OCI-LY7 (cell line): ENCODE data around the gene DENND6B. TPM values are rescaled to one million over a fixed set of nuclear protein-coding genes. Genes with fewer than 3 reads are reported as not detected.

ENCODE experiments used
- BruUV-seq: library from RNA; stranded (reverse); fragments of 400-500 nt; replicated peaks from 2 replicates; lab custom pipeline; 2021; lab: Mats Ljungman, UMichigan
- CTCF ChIA-PET: fragments of 300-600 bp; sonication (Branson Sonifier 250); formaldehyde crosslinking; loops from one replicate; lab custom pipeline; 2022; ENCODE audit warnings: antibody characterized with exemption; ENCODE audit not compliant: unreplicated experiment; lab: Charles Lee
- POLR2A ChIA-PET: fragments of 300-600 bp; sonication (Branson Sonifier 250); formaldehyde crosslinking; loops from one replicate; lab custom pipeline; 2022; ENCODE audit warnings: antibody characterized with exemption; lab: Charles Lee
- DNase-seq: peaks from one replicate; pipeline ENCODE4 v3.0.0-alpha.2; 2015; ENCODE audit warnings: low spot score
- H2AFZ ChIP-seq: fragments of 200-600 bp; sonication (generic), shearing (Covaris generic); 2 replicates; pipeline ENCODE4 v1.6.1; 2014; ENCODE audit warnings: mild to moderate bottlenecking, antibody characterized with exemption, low read length, moderate library complexity
- H3K27ac ChIP-seq: fragments of 200-600 bp; sonication (generic); 2 replicates; pipeline ENCODE4 v1.5.1; 2014; ENCODE audit warnings: mixed run types, low read depth, mild to moderate bottlenecking, moderate library complexity, low read length, inconsistent platforms; ENCODE audit not compliant: poor library complexity, severe bottlenecking
- H3K36me3 ChIP-seq: fragments of 200-600 bp; sonication (generic); 2 replicates; pipeline ENCODE4 v1.6.1; 2014; ENCODE audit warnings: mild to moderate bottlenecking, antibody characterized with exemption, low read length, moderate library complexity, mixed read lengths; ENCODE audit not compliant: insufficient read depth
- H3K4me1 ChIP-seq: fragments of 200-600 bp; sonication (generic); 2 replicates; pipeline ENCODE4 v1.5.1; 2014; ENCODE audit warnings: mild to moderate bottlenecking, low read length; ENCODE audit not compliant: insufficient read depth, poor library complexity, severe bottlenecking
- H3K4me2 ChIP-seq: fragments of 200-600 bp; sonication (generic); 2 replicates; pipeline ENCODE4 v1.6.1; 2014; ENCODE audit warnings: mild to moderate bottlenecking, low read length
- H3K4me3 ChIP-seq: fragments of 200-600 bp; sonication (generic); 2 replicates; pipeline ENCODE4 v1.5.1; 2014; ENCODE audit warnings: mild to moderate bottlenecking, low read depth, low read length; ENCODE audit not compliant: poor library complexity, severe bottlenecking
- H3K79me2 ChIP-seq: fragments of 200-600 bp; sonication (generic); 2 replicates; pipeline ENCODE4 v1.6.1; 2016; ENCODE audit warnings: low read depth, mild to moderate bottlenecking, low read length, moderate library complexity, mixed read lengths; ENCODE audit not compliant: insufficient read depth
- H3K9me2 ChIP-seq: fragments of 200-600 bp; sonication (generic); 2 replicates; pipeline ENCODE4 v1.6.1; 2016; ENCODE audit warnings: mild to moderate bottlenecking, low read length, mixed read lengths; ENCODE audit not compliant: insufficient read depth
- H3K9me3 ChIP-seq: fragments of 200-600 bp; sonication (generic); 2 replicates; pipeline ENCODE4 v1.6.1; 2014; ENCODE audit warnings: mild to moderate bottlenecking, mixed run types, low read length, mixed read lengths
- H4K20me1 ChIP-seq: fragments of 200-600 bp; sonication (generic); 2 replicates; pipeline ENCODE4 v1.6.1; 2014; ENCODE audit warnings: mild to moderate bottlenecking, antibody characterized with exemption, low read length, moderate library complexity, mixed read lengths; ENCODE audit not compliant: insufficient read depth
- CTCF ChIP-seq: fragments of 200-600 bp; sonication (generic); conservative IDR thresholded peaks from 2 replicates; pipeline ENCODE4 v1.5.1; 2014; ENCODE audit warnings: mild to moderate bottlenecking, antibody characterized with exemption, low read length, moderate library complexity, mixed read lengths
- EZH2phosphoT487 ChIP-seq: fragments of 200-600 bp; sonication (generic); IDR thresholded peaks from 2 replicates; pipeline ENCODE4 v1.6.1; 2018; ENCODE audit warnings: low read depth, borderline replicate concordance, mild to moderate bottlenecking, mixed run types, antibody characterized with exemption, low read length, moderate library complexity, mixed read lengths
- intact Hi-C: fragments of 100-400 bp; cut with micrococcal nuclease; formaldehyde crosslinking; loops from one replicate; pipeline ENCODE4 v1.10.0; 2022; ENCODE audit not compliant: unreplicated experiment
- total RNA-seq, 2 experiments: library from RNA; depleted of rRNA in 1 of 2; stranded (reverse); fragments of >200 nt in 1 of 2; shearing (Covaris generic) in 1 of 2; gene quantifications; 2 replicates each; pipeline ENCODE4 v1.2.3, GENCODE V29; 2014 to 2022

DENND6B gene
- total RNA-seq, 2 experiments from 2014 or later: 31.6 to 45.0 TPM

GRCh38 chr22:50283821-50284220, 43.0 kb downstream of the DENND6B start:
- POLR2A ChIA-PET: no interaction called here
- no peak overlapping the region for H3K4me2 ChIP-seq
- CTCF ChIA-PET: no interaction called here
- no peak for DNase-seq
- BruUV-seq: no TSS peak
- no peak overlapping the region for H3K4me3 ChIP-seq
- no peak overlapping the region for H3K27ac ChIP-seq
- H3K4me1 ChIP-seq: no peaks in the 10 kb centered on the region
- H3K9me2 ChIP-seq: no peaks in the 10 kb centered on the region
- no peak for TF ChIP-seq EZH2phosphoT487
- no peak for TF ChIP-seq CTCF
- H3K36me3 ChIP-seq: no peaks in the 10 kb centered on the region
- intact Hi-C loops: no loop called here
- H4K20me1 ChIP-seq: no peaks in the 10 kb centered on the region
- H3K9me3 ChIP-seq: no peaks in the 10 kb centered on the region
- no peak overlapping the region for H2AFZ ChIP-seq
- H3K79me2 ChIP-seq: no peaks in the 10 kb centered on the region

GRCh38 chr22:50282361-50283155, 44.3 kb downstream of the DENND6B start:
- Histone ChIP-seq H3K4me2 (no peak overlapping the region), H3K36me3 (no peaks in the 10 kb centered on the region)
- TF ChIP-seq CTCF: no peak
- no peak for TF ChIP-seq EZH2phosphoT487

GRCh38 chr22:50281957-50282356, 44.9 kb downstream of the DENND6B start:
- Histone ChIP-seq H3K4me1 (no peaks in the 10 kb centered on the region), H3K4me2 (no peak overlapping the region), H3K9me2 (no peaks in the 10 kb centered on the region), H2AFZ (no peak overlapping the region), H3K36me3 (no peaks in the 10 kb centered on the region), H3K79me2 (no peaks in the 10 kb centered on the region), H3K27ac (no peak overlapping the region), H3K4me3 (no peak overlapping the region), H4K20me1 (no peaks in the 10 kb centered on the region), H3K9me3 (no peaks in the 10 kb centered on the region)
- BruUV-seq: no TSS peak
- no peak for TF ChIP-seq CTCF
- TF ChIP-seq EZH2phosphoT487: no peak
- CTCF ChIA-PET: no interaction called here
- no peak for DNase-seq
- intact Hi-C loops: no loop called here
- POLR2A ChIA-PET: no interaction called here

More at GRCh38 chr22:50282361-50283155, 44.3 kb downstream of the DENND6B start:
- no peak overlapping the region for H3K4me3 ChIP-seq
- no peak overlapping the region for H3K27ac ChIP-seq
- ChIA-PET POLR2A (interaction anchor here (0.7 kb wide), 1 partner anchor 1636 kb away, joined by 3 read pairs; no protein-coding TSS in a partner anchor), CTCF (no interaction called here)
- H3K79me2 ChIP-seq: no peaks in the 10 kb centered on the region
- H3K9me2 ChIP-seq: no peaks in the 10 kb centered on the region
- no TSS peak for BruUV-seq
- no peak overlapping the region for H2AFZ ChIP-seq
- no peaks in the 10 kb centered on the region for H4K20me1 ChIP-seq
- intact Hi-C loops: no loop called here
- no peaks in the 10 kb centered on the region for H3K9me3 ChIP-seq
- DNase-seq: no peak
- H3K4me1 ChIP-seq: no peaks in the 10 kb centered on the region
